ENCODE measurements around the gene PSEN1.

- TF ChIP-seq, protein P1, sequence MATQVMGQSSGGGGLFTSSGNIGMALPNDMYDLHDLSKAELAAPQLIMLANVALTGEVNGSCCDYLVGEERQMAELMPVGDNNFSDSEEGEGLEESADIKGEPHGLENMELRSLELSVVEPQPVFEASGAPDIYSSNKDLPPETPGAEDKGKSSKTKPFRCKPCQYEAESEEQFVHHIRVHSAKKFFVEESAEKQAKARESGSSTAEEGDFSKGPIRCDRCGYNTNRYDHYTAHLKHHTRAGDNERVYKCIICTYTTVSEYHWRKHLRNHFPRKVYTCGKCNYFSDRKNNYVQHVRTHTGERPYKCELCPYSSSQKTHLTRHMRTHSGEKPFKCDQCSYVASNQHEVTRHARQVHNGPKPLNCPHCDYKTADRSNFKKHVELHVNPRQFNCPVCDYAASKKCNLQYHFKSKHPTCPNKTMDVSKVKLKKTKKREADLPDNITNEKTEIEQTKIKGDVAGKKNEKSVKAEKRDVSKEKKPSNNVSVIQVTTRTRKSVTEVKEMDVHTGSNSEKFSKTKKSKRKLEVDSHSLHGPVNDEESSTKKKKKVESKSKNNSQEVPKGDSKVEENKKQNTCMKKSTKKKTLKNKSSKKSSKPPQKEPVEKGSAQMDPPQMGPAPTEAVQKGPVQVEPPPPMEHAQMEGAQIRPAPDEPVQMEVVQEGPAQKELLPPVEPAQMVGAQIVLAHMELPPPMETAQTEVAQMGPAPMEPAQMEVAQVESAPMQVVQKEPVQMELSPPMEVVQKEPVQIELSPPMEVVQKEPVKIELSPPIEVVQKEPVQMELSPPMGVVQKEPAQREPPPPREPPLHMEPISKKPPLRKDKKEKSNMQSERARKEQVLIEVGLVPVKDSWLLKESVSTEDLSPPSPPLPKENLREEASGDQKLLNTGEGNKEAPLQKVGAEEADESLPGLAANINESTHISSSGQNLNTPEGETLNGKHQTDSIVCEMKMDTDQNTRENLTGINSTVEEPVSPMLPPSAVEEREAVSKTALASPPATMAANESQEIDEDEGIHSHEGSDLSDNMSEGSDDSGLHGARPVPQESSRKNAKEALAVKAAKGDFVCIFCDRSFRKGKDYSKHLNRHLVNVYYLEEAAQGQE (IDR thresholded peaks at IDR 0.05; ENCODE audit: low read depth, low read length): no peak
- TF ChIP-seq TAF1 (IDR thresholded peaks at IDR 0.05; ENCODE audit: borderline replicate concordance, low read depth, low read length) (no peak), CHD2 (IDR thresholded peaks at IDR 0.05; ENCODE audit: borderline replicate concordance, low read depth, low read length) (no peak), SIN3A (IDR thresholded peaks at IDR 0.05; ENCODE audit: low read depth, low read length) (no peak), SMARCA5 (IDR thresholded peaks at IDR 0.05) (no peak), POLR2A (IDR thresholded peaks at IDR 0.05; ENCODE audit: low read depth, low read length) (no peak), ELK1 (IDR thresholded peaks at IDR 0.05; ENCODE audit: low read depth, low read length) (no peak)
- TF ChIP-seq, protein P2, sequence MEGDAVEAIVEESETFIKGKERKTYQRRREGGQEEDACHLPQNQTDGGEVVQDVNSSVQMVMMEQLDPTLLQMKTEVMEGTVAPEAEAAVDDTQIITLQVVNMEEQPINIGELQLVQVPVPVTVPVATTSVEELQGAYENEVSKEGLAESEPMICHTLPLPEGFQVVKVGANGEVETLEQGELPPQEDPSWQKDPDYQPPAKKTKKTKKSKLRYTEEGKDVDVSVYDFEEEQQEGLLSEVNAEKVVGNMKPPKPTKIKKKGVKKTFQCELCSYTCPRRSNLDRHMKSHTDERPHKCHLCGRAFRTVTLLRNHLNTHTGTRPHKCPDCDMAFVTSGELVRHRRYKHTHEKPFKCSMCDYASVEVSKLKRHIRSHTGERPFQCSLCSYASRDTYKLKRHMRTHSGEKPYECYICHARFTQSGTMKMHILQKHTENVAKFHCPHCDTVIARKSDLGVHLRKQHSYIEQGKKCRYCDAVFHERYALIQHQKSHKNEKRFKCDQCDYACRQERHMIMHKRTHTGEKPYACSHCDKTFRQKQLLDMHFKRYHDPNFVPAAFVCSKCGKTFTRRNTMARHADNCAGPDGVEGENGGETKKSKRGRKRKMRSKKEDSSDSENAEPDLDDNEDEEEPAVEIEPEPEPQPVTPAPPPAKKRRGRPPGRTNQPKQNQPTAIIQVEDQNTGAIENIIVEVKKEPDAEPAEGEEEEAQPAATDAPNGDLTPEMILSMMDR (IDR thresholded peaks at IDR 0.05 in 2 of 3, conservative IDR thresholded peaks at IDR 0.05 in 1 of 3; ENCODE audit: control insufficient read depth in 2 of 3, extremely low read depth in 1 of 3, insufficient read depth in 1 of 3, low read depth in 3 of 3, low read length in 3 of 3): no peak
- TF ChIP-seq, protein P3, sequence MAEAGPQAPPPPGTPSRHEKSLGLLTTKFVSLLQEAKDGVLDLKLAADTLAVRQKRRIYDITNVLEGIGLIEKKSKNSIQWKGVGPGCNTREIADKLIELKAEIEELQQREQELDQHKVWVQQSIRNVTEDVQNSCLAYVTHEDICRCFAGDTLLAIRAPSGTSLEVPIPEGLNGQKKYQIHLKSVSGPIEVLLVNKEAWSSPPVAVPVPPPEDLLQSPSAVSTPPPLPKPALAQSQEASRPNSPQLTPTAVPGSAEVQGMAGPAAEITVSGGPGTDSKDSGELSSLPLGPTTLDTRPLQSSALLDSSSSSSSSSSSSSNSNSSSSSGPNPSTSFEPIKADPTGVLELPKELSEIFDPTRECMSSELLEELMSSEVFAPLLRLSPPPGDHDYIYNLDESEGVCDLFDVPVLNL (IDR thresholded peaks at IDR 0.05; ENCODE audit: low read depth, low read length): no peak
These were observed 33.4 kb upstream of the PSEN1 start for GRCh38 chr14:73102806-73103497.

All from GM12878 (cell line).